GM12864 (cell line): ENCODE results near the gene C11orf42.

Experiments used
- DNase-seq: peaks from one replicate; pipeline ENCODE4 v3.0.0-alpha.2; 2011; ENCODE audit warnings: low read depth
- H3K4me3 ChIP-seq: 2 replicates; pipeline ENCODE4 v1.5.1; 2011; ENCODE audit warnings: mild to moderate bottlenecking, low read depth, low read length, control low read depth
- TF ChIP-seq, protein P1 (sequence below): IDR thresholded peaks from 2 replicates; pipeline ENCODE4 v1.5.1; 2011; ENCODE audit warnings: low read depth, mild to moderate bottlenecking, moderate library complexity, low read length, control low read depth, inconsistent platforms; ENCODE audit errors: missing control alignments

Gene C11orf42

DNA sequence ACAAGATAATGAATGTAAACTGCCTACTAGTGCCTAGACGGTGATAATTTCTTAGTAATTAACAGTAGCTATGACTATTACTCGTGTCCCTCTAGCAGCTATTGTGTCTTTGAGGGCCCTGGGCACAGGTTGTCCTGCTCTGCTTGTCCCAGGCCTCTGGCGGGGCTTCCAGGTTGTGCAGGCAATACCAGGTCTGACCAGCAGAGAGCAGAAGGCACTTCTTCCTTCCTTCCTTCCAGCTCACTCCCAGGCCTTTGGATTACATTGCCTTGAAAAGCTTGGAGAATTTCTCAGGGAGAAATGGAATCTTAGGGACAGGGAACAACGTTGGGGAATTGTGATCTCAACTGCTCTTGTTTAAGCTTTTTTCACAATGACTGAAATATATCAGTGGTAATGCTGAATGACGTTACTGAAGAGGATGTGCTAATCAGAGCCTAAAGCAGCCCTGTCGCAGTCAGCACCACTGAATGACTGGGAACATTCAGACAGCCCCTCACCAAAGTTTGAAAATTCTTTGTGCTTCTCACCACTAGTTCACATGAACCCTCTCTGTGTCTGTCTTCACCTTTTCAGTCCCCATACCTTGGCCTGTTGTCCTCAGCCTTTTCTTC, 45.9 kb downstream of the C11orf42 start:
- DNase-seq: no peak
- H3K4me3 ChIP-seq: no peak overlapping the region
- TF ChIP-seq, protein P1, sequence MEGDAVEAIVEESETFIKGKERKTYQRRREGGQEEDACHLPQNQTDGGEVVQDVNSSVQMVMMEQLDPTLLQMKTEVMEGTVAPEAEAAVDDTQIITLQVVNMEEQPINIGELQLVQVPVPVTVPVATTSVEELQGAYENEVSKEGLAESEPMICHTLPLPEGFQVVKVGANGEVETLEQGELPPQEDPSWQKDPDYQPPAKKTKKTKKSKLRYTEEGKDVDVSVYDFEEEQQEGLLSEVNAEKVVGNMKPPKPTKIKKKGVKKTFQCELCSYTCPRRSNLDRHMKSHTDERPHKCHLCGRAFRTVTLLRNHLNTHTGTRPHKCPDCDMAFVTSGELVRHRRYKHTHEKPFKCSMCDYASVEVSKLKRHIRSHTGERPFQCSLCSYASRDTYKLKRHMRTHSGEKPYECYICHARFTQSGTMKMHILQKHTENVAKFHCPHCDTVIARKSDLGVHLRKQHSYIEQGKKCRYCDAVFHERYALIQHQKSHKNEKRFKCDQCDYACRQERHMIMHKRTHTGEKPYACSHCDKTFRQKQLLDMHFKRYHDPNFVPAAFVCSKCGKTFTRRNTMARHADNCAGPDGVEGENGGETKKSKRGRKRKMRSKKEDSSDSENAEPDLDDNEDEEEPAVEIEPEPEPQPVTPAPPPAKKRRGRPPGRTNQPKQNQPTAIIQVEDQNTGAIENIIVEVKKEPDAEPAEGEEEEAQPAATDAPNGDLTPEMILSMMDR: peak; percentile 93

DNA sequence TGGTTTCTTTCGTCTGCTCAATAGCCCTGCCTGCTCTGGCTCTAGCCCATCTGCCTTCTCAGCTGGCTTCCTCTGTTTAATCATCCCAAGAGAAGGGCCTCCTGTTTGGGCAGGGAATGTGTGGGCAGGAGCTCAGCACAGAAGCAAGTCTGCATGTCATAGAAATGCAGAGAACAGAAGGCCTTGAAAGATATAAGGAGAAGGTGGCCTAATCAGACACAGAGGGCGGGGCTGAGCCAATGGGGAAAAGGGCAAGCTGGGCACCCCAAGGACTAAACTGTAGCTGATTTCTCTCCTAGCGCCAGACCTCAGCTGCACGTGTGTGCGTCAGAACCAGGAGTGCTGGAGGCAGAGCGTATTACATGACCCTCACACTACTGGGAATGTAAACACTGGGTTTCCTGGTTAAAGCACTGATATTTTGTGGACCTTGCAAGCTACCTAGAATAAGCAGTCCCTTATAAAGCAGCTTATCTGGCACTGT, 46.7 kb downstream of the C11orf42 start:
- no peak overlapping the region for H3K4me3 ChIP-seq
- DNase-seq: no peak
- TF ChIP-seq, protein P1: no peak

DNA sequence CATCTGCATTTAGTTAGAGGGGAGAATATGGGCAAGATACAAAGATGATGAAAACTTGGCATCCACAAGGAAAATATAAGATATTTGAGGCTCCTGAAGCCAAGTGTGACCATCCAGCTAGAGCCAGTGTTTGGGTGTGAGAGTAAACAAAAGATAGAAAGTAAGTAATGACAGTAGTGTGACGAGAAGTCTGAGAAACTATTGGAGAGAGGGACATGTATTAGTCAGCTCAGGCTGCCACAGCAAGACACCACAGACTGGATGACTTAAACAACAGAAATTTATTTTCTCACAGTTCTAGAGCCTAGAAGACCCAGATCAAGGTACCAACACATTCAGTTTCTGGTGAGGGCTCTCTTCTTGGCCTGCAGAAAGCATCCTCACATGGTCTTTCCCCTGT, 47.8 kb downstream of the C11orf42 start:
- TF ChIP-seq, protein P1: no peak
- no peak for DNase-seq

DNA sequence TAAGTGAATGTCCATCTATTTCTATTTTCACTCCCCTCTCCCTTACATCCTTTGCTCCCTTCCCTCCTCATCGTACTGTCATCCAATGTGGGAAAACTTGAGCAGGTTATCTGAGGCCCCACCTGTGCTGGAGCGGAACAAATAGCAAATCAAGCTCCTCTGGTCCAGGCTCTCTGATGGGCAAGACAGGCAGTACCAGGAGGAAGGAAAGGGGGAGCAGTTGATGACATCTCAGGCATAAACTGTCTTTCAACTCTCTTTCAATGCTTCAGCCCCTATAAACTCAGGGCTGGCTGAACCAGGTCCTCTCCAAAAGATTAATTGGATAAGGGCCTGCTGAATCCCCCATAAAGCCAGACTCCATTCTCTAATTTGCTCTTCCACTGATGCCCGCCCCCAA, 52.8 kb downstream of the C11orf42 start:
- TF ChIP-seq, protein P1: no peak
- no peak for DNase-seq
- no peak overlapping the region for H3K4me3 ChIP-seq

More for the DNA sequence above, 47.8 kb downstream of the C11orf42 start:
- H3K4me3 ChIP-seq: no peak overlapping the region

DNA sequence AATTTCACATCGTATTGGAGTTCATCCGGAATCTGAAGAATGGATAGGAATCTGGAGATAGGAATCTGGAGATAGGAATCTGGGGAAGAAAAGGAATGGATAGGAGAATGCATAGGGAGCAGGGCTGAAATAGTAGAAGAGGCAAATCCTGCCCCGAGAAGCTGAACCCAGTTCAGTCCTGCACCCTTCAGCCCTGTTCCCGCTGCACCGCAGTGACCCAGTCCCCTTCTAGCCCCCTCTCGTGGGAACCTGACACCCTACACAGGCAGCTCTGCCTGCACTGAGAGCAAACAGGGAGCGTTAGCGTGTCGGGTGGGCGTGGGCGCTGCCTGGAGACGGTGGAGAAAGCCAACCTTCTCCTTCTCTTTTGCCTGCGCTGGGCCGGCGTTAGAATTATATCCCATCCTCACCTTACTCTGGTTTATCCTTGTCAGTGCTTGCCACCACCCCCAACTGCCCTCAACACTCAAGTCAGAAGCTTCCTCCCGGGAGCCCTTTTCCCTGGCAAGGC, 53.3 kb downstream of the C11orf42 start:
- DNase-seq: no peak
- no peak overlapping the region for H3K4me3 ChIP-seq
- TF ChIP-seq, protein P1: no peak

DNA sequence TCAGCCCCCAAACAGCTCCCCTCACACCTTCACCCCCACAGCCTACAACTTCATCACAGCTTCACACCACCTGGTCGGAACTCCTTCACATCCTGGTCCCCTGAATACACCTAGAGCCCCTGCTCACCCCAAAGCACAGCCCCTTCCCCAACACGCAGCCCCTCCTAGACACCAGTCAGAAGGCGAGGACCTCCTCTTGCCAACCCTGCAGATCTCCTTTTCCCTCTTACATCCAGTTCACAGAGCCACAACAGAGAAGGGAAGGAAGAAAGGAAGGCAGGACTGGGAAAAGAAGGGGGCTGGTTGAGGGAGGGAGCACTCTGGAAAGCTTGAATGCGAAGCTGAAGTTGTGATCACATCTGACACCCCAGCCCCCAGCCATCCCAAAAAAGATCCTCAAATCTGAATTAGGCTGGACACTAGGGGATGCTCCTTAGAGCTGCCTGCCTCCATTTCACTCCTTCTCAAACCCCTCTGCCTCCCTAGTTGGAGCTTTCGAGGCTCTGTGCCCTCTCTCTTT, 54.9 kb downstream of the C11orf42 start:
- TF ChIP-seq, protein P1: no peak
- no peak for DNase-seq
- H3K4me3 ChIP-seq: no peak overlapping the region
